ENCODE measurements around the gene C8A.

DNA sequence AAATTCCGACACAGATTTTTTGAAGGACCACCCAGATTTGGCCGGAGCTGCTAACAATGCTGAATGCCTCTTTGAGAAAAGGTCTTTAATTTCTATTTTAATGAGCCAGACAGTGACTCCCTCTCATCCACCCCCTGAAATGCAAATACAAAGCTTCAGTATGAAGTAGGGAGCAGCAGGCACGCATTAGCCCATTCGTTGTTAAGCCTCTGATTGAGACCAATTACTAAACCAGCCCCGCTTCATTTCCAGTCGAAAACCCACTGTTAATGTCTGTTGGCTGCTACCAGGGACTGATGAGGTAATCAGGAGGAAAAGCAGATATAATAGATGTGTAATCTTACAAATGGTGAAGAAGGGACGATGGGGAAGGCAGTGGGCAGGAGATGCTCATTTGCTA is 4.8 kb upstream of the C8A start:
- TF ChIP-seq, protein P1, sequence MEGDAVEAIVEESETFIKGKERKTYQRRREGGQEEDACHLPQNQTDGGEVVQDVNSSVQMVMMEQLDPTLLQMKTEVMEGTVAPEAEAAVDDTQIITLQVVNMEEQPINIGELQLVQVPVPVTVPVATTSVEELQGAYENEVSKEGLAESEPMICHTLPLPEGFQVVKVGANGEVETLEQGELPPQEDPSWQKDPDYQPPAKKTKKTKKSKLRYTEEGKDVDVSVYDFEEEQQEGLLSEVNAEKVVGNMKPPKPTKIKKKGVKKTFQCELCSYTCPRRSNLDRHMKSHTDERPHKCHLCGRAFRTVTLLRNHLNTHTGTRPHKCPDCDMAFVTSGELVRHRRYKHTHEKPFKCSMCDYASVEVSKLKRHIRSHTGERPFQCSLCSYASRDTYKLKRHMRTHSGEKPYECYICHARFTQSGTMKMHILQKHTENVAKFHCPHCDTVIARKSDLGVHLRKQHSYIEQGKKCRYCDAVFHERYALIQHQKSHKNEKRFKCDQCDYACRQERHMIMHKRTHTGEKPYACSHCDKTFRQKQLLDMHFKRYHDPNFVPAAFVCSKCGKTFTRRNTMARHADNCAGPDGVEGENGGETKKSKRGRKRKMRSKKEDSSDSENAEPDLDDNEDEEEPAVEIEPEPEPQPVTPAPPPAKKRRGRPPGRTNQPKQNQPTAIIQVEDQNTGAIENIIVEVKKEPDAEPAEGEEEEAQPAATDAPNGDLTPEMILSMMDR (IDR thresholded peaks at IDR 0.05) = no peak
- TF ChIP-seq POLR2A (IDR thresholded peaks at IDR 0.05) = no peak

Measured in lower leg skin (tissue), 3 donors.